ENCODE measurements around the gene THAP11.

THAP11 gene

GRCh38 chr16:67883146-67883871, 41.2 kb downstream of the THAP11 start:
- DNase-seq (ENCODE audit: low read depth in 1 of 2, low spot score in 1 of 2): no peak

DNA sequence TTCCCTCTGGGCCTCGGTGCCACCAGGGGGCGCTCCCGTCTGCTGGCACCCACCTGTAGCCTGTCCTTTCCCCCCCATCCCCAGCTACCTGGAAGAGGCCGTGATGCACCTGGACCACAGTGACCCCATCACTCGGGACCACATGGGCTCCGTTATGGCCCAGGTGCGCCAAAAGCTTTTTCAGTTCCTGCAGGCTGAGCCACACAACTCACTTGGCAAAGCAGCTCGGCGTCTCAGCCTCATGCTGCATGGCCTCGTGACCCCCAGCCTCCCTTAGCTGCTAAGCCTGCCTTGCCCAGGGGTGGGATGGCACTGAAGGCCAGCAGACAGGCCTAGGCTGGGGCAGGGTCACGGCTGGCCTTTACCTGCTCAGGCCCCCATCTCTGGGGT, 41.7 kb downstream of the THAP11 start:
- peak; percentile 55 to 59 for DNase-seq (ENCODE audit: low read depth in 1 of 2, low spot score in 1 of 2)

GRCh38 chr16:67884684-67885083, 42.6 kb downstream of the THAP11 start, which contains the start of gene NRN1L:
Gene NRN1L, plus strand, starts transcription at chr16:67884885. Its CDS starts 19 bp downstream, at chr16:67884904.
- no peak for DNase-seq (ENCODE audit: low read depth in 1 of 2, low spot score in 1 of 2)

- DNase-seq (ENCODE audit: low read depth in 1 of 2, low spot score in 1 of 2): no peak
Observed at GRCh38 chr16:67885545-67885944, 43.4 kb downstream of the THAP11 start.

DNA sequence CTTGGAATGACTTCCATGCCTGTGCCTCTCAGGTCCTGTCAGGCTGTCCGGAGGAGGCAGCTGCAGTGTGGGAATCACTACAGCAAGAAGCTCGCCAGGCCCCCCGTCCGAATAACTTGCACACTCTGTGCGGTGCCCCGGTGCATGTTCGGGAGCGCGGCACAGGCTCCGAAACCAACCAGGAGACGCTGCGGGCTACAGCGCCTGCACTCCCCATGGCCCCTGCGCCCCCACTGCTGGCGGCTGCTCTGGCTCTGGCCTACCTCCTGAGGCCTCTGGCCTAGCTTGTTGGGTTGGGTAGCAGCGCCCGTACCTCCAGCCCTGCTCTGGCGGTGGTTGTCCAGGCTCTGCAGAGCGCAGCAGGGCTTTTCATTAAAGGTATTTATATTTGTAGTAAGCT, 43.9 kb downstream of the THAP11 start:
- DNase-seq (ENCODE audit: low read depth in 1 of 2, low spot score in 1 of 2): no peak

DNA sequence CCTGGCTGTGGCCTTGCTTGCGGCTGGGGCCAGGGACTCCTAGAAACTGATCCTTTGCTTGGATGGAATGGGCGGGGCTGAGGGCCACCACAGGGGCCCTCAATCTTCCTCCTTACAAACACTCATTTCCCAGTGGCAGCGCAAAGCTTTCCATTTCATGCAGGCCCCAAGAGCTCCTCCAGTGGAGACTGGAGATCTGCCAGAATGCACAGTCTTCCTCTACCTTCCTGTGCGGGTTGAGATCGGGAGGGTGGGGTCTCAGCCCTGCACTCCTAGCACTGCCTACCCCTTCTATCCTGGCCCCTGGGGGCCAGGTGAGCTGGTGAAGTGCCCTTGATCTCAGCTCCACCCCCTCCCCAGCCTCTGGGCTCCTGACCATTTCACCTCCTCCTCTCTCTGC, 44.3 kb downstream of the THAP11 start:
- DNase-seq (ENCODE audit: low read depth in 1 of 2, low spot score in 1 of 2): no peak

DNA sequence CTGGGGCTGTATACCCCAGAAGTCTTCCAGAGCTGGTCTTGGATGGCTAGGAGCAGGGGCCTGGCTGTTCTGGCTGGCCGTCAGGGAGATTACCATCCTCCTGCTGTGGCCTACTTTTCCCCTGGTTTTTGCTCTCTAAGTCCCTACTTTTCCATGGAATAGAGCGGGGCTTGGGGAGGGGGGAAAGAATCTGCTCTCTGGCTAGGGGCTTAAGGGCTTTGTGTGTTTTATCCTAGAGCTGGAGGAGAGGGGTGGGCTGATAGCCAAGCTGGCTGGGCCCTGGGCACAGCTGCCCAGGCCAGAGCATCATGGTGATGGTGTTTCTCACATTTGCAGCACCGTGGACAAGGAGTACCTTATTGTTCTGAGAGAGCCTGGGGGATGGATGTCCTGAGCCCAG, 46.2 kb downstream of the THAP11 start:
- DNase-seq (ENCODE audit: low read depth in 1 of 2, low spot score in 1 of 2): no peak

- no peak for DNase-seq (ENCODE audit: low read depth in 1 of 2, low spot score in 1 of 2)
Observed at GRCh38 chr16:67892375-67892774, 50.3 kb downstream of the THAP11 start.

DNA sequence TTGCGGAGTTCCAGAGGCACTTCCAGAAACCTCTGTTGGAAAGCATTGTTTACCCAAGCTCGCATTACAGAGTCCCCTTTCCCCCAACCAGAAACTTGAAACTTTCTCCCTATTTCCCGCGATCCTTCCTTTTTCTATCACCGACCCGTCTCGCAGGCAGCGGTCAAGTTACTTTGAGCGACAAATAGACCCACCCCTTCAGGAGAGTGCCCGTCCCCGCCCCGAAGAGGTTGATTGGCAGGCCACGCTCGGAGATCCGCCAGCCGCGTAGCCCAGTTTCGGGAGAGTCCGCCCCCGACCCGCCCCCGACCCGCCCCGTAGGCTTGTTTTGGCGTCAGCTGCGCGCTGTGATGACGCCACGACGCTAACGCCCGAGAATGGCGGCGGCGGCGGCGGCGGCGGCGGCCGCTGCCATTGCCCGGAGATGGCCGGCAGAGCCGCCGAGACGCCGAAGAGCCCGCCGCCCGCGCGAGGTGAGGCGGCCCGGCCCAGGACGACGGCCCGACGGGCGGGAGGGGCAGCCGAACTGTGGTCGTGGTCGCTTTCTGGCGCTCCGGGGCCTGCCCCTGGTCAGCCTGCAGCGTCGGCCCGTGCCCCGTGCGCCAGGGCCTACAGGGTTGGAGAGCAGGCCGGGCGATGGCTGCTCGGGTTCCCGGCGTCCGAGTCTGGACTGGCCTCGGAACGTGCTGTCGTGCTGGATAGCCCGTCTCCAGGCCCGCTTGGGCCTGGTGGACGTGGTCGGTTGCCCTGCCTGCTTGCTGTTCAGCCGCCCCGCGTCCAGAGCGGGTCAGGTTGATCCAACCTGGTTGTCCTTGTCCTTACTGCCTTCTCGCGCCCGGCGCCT, 51.0 kb downstream of the THAP11 start, which contains the start of gene PSKH1:
Gene PSKH1, plus strand, starts transcription at position 356 of the 844 bp plus-strand sequence. CDS start 15,496 bp downstream, outside the sequence.
- DNase-seq (ENCODE audit: low read depth in 1 of 2, low spot score in 1 of 2): peak; percentile 90 to 94

All from activated T-helper 1 cell treated with anti-CD3 and anti-CD28 coated beads, Interleukin-2, amount 50 U/mL, for 16 hours (primary cell).